DND-41 (cell line): Measurements from ENCODE around the gene PNPLA2.

Experiments used
- CTCF ChIP-seq: IDR thresholded peaks from 2 replicates; pipeline ENCODE4 v1.5.1; 2012; ENCODE audit warnings: borderline replicate concordance, low read length, moderate library complexity, mild to moderate bottlenecking; ENCODE audit not compliant: poor library complexity, severe bottlenecking; ENCODE audit errors: extremely low read depth
- EZH2 ChIP-seq: IDR thresholded peaks from 3 replicates; pipeline ENCODE4 v1.6.1; 2012; ENCODE audit warnings: borderline replicate concordance, low read depth, mild to moderate bottlenecking, moderate library complexity, low read length, inconsistent platforms; ENCODE audit not compliant: severe bottlenecking

GRCh38 chr11:830295-831117, 11.8 kb downstream of the PNPLA2 start:
- no peak for TF ChIP-seq CTCF
- no peak for TF ChIP-seq EZH2
